ENCODE data around the gene ADPGK.

Gene ADPGK

GRCh38 chr15:72706266-72706665 lies 77.3 kb downstream of the ADPGK start:
- POLR2A ChIA-PET, result no interaction called here
- DNase-seq (ENCODE audit: extremely low spot score), result no peak
- TF ChIP-seq CTCF (IDR thresholded peaks at IDR 0.05; ENCODE audit: control extremely low read depth, extremely low read depth, low read depth, missing control alignments), result no peak
- CTCF ChIA-PET, result interaction anchor here (1.0 to 5.2 kb wide), 3 partner anchors 9 to 21 kb away, joined by 4 to 44 read pairs (median 4); no protein-coding TSS in a partner anchor
